GM12873 (cell line): ENCODE measurements around the gene ADD2.

ENCODE experiments used
- TF ChIP-seq, protein P1 (sequence below): IDR thresholded peaks from 2 replicates; pipeline ENCODE4 v1.5.1; 2012; ENCODE audit warnings: low read depth, mild to moderate bottlenecking, moderate library complexity, low read length, control low read depth; ENCODE audit not compliant: insufficient read depth; ENCODE audit errors: missing control alignments

The ADD2 gene

GRCh38 chr2:70793450-70793849 lies 25.4 kb upstream of the ADD2 start:
- TF ChIP-seq, protein P1, sequence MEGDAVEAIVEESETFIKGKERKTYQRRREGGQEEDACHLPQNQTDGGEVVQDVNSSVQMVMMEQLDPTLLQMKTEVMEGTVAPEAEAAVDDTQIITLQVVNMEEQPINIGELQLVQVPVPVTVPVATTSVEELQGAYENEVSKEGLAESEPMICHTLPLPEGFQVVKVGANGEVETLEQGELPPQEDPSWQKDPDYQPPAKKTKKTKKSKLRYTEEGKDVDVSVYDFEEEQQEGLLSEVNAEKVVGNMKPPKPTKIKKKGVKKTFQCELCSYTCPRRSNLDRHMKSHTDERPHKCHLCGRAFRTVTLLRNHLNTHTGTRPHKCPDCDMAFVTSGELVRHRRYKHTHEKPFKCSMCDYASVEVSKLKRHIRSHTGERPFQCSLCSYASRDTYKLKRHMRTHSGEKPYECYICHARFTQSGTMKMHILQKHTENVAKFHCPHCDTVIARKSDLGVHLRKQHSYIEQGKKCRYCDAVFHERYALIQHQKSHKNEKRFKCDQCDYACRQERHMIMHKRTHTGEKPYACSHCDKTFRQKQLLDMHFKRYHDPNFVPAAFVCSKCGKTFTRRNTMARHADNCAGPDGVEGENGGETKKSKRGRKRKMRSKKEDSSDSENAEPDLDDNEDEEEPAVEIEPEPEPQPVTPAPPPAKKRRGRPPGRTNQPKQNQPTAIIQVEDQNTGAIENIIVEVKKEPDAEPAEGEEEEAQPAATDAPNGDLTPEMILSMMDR = no peak

- TF ChIP-seq, protein P1 = no peak
Observed at GRCh38 chr2:70790136-70790828, 22.3 kb upstream of the ADD2 start, which contains the start of gene FIGLA. TSS of gene FIGLA (minus strand) at chr2:70790643. CDS start at chr2:70790638, 5 bp downstream.

- TF ChIP-seq, protein P1 = peak; percentile 71
Observed at GRCh38 chr2:70789304-70790135, 21.5 kb upstream of the ADD2 start.

DNA sequence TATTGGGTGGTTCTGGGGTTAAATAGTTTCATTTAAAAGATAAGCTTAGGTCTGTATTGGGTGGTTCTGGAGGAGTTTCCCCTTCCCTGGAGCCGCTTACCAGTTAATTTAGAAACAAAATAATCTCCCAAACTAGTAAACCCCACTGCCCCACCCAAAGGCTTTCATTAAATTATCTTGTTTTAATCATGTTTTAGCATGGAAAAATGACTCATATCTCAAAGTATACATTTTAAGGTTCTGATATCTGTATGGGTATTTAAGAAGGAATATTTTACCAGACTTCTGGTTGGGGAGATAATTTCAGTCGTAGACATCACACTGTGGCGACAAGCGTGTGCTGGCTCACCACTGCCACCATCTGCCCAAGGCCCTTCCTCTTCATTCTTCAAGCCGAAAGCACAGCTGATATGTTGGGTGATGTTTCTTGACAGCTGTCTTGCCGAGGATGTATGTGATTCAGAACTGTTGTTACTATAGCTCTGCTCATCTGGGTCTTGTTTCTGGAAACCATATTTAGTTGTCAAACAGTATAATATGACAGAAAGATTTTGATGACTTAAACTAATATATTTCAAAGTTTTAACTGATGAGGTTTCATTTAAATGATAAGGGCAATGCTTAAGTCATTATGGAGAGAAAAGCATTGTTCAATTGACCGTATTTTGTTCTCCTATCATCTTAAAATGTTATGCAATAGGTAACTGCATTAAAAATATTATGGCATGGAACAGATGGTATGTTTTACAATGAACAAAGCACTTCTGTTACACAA lies 17.3 kb upstream of the ADD2 start:
- TF ChIP-seq, protein P1 = peak; percentile 60

GRCh38 chr2:70784320-70784719 lies 16.3 kb upstream of the ADD2 start:
- TF ChIP-seq, protein P1 = no peak

DNA sequence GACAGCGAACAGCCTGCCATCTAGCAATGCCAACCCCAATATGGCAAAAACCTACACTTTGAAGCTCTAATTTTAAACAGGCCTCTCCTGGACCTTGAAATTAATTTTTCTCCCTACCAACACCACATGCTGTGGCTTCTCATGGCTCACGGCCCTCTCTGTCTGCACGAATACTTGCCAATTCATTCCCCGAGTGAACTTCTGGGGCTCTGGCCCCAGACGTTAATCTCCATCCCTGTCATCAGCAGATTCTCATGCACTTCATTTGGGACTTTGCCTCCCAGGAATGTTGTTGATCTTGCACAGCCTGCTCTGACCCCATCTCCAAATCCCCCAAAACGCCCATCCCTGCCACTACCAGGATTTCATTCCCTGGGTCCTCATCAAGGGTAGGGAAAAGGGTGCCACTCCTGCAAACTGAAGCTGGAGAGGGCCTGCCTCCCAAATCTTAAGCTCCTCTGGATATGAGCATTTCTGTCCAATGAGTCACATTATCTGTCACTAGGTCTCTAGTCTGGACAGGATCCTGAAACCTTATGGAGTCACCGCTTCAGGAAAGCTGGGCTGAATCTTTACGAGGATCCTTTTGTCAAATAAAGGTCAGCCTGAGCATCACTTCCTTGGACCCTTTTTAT lies 12.0 kb upstream of the ADD2 start:
- TF ChIP-seq, protein P1 = no peak
